GM12878 (cell line): Measurements from ENCODE around the gene HSPA1A. TPM values are rescaled to one million over a fixed set of nuclear protein-coding genes. Genes with fewer than 3 reads are reported as not detected.
A peak's percentile ranks its signal among the peaks of the same experiment; 100 is the strongest.

Experiments
- ATF2 ChIP-seq: IDR thresholded peaks from 2 replicates; pipeline ENCODE4 v1.6.1; 2012; ENCODE audit warnings: low read length, inconsistent platforms
- CEBPB ChIP-seq, 2 experiments: fragments of 150-350 bp in 1 of 2; IDR thresholded peaks; 2 replicates each; pipeline ENCODE4 v1.6.1; 2012 to 2014; ENCODE audit warnings: low read depth in 2 of 2, low read length in 2 of 2, borderline replicate concordance in 1 of 2, inconsistent platforms in 1 of 2
- DPF2 ChIP-seq: fragments of 450-650 bp; IDR thresholded peaks from 2 replicates; pipeline ENCODE4 v1.6.1; 2017; ENCODE audit warnings: mild to moderate bottlenecking
- MXI1 ChIP-seq: fragments of 150-350 bp; IDR thresholded peaks from 2 replicates; pipeline ENCODE4 v1.6.1; 2011; ENCODE audit warnings: low read depth, mild to moderate bottlenecking, inconsistent platforms, low read length, improper control_type of control experiment
- MYB ChIP-seq: fragments of 150-350 bp; IDR thresholded peaks from 2 replicates; pipeline ENCODE4 v1.6.1; 2014; ENCODE audit warnings: mild to moderate bottlenecking, low read depth, low read length, borderline replicate concordance
- NR2C1 ChIP-seq: fragments of 450-650 bp; IDR thresholded peaks from 2 replicates; pipeline ENCODE4 v1.6.1; 2017; ENCODE audit warnings: antibody characterized with exemption, mild to moderate bottlenecking, moderate library complexity
- PKNOX1 ChIP-seq: fragments of 450-650 bp; IDR thresholded peaks from 2 replicates; pipeline ENCODE4 v1.6.1; 2016; ENCODE audit warnings: mild to moderate bottlenecking
- RBBP5 ChIP-seq: fragments of 200-600 bp; sonication (generic); conservative IDR thresholded peaks from 2 replicates; pipeline ENCODE4 v1.6.1; 2016
- RCOR1 ChIP-seq: conservative IDR thresholded peaks from 2 replicates; pipeline ENCODE4 v1.6.1; 2012; ENCODE audit warnings: low read depth, low read length, improper control_type of control experiment
- RELA ChIP-seq: fragments of 450-650 bp; IDR thresholded peaks from 2 replicates; pipeline ENCODE4 v1.8.0; 2014; ENCODE audit warnings: borderline replicate concordance; ENCODE audit not compliant: partially characterized antibody
- RELB ChIP-seq: fragments of 450-650 bp; IDR thresholded peaks from 2 replicates; pipeline ENCODE4 v1.6.1; 2017; ENCODE audit warnings: low read depth, mild to moderate bottlenecking, moderate library complexity
- RFX5 ChIP-seq: IDR thresholded peaks from 2 replicates; pipeline ENCODE4 v1.6.1; 2011; ENCODE audit warnings: low read depth, low read length, improper control_type of control experiment
- SMARCA5 ChIP-seq: fragments of 450-650 bp; IDR thresholded peaks from 2 replicates; pipeline ENCODE4 v1.6.1; 2017; ENCODE audit warnings: mild to moderate bottlenecking
- SRF ChIP-seq, 2 experiments: IDR thresholded peaks; 2 replicates each; pipeline ENCODE4 v1.6.1; 2011; ENCODE audit warnings: low read depth in 2 of 2, low read length in 2 of 2, mild to moderate bottlenecking in 1 of 2, moderate library complexity in 1 of 2
- TCF7 ChIP-seq: IDR thresholded peaks from 2 replicates; pipeline ENCODE4 v1.6.1; 2014; ENCODE audit warnings: antibody characterized with exemption, borderline replicate concordance
- WRNIP1 ChIP-seq: IDR thresholded peaks from 2 replicates; pipeline ENCODE4 v1.6.1; 2011; ENCODE audit warnings: low read depth, low read length, improper control_type of control experiment, borderline replicate concordance
- polyA plus RNA-seq, 11 experiments: library from polyadenylated mRNA; depleted of rRNA in 4 of 11; unstranded in 6 of 11; stranded (reverse) in 5 of 11; fragments of >200 nt; fragmentation: Nextera tagmentation in 4 of 11; fragmentation: Illumina TruSeq in 1 of 11; extraction: Ambion mirVana in 4 of 11; extraction: Trizol in 1 of 11; gene quantifications; 1 replicate in 1 of 11; 2 replicates in 10 of 11; pipeline versions ENCODE4 v1.2.1 to v1.2.3, GENCODE V29; 2011 to 2016; ENCODE audit warnings: inconsistent platforms in 2 of 11, missing spikeins in 2 of 11, low read depth in 1 of 11
- total RNA-seq, 4 experiments: library from RNA; depleted of rRNA in 3 of 4; stranded (reverse); fragments of >200 nt in 3 of 4; fragmentation: Illumina TruSeq in 1 of 4; extraction: Trizol in 1 of 4; gene quantifications; 2 replicates each; pipeline versions ENCODE4 v1.2.1 to v1.2.3, GENCODE V29; 2013 to 2021
- TF ChIP-seq, protein P1 (sequence below): fragments of 450-650 bp; conservative IDR thresholded peaks from 2 replicates; pipeline ENCODE4 v1.6.1; 2017; ENCODE audit warnings: mild to moderate bottlenecking, moderate library complexity
- TF ChIP-seq, protein P2 (sequence below): fragments of 450-650 bp; IDR thresholded peaks from 2 replicates; pipeline ENCODE4 v1.6.1; 2014; ENCODE audit warnings: mild to moderate bottlenecking
- TF ChIP-seq, protein P3 (sequence below): IDR thresholded peaks from 2 replicates; pipeline ENCODE4 v1.6.1; 2012; ENCODE audit warnings: low read depth, low read length, improper control_type of control experiment

The HSPA1A gene
- total and polyA plus RNA-seq, 10 of the 15 experiments (the other 5 are each of a cell fraction or from before 2014, with no cell fraction given) = 0.29 to 51.8 (median 17.5) TPM

GRCh38 chr6:31795616-31796298, 19.6 kb upstream of the HSPA1A start, which contains the start of gene VARS1 (continued):
- TF ChIP-seq PKNOX1 = 0 out of 2 replicates have a peak, but pooled peaks have one; percentile 22
- TF ChIP-seq RBBP5 = no peak
- TF ChIP-seq RCOR1 = no peak
- TF ChIP-seq WRNIP1 = no peak
- TF ChIP-seq MYB = peak; percentile 98
- peak; percentile 99 for TF ChIP-seq MXI1
- TF ChIP-seq RELB = no peak; the same call in 1 of the 2 replicates
- TF ChIP-seq SMARCA5 = peak; percentile 96
- no peak for TF ChIP-seq CEBPB (IDR thresholded peaks at IDR 0.05; ENCODE audit: borderline replicate concordance in 1 of 2, low read depth in 2 of 2, low read length in 2 of 2)
- TF ChIP-seq NR2C1 = peak; percentile 79
- TF ChIP-seq, protein P1, sequence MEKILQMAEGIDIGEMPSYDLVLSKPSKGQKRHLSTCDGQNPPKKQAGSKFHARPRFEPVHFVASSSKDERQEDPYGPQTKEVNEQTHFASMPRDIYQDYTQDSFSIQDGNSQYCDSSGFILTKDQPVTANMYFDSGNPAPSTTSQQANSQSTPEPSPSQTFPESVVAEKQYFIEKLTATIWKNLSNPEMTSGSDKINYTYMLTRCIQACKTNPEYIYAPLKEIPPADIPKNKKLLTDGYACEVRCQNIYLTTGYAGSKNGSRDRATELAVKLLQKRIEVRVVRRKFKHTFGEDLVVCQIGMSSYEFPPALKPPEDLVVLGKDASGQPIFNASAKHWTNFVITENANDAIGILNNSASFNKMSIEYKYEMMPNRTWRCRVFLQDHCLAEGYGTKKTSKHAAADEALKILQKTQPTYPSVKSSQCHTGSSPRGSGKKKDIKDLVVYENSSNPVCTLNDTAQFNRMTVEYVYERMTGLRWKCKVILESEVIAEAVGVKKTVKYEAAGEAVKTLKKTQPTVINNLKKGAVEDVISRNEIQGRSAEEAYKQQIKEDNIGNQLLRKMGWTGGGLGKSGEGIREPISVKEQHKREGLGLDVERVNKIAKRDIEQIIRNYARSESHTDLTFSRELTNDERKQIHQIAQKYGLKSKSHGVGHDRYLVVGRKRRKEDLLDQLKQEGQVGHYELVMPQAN = peak; percentile 99
- TF ChIP-seq RFX5 = no peak
- peak in 1 of 2 experiments; percentile 30; a peak in 1 of 4 replicates for TF ChIP-seq SRF (IDR thresholded peaks at IDR 0.05; ENCODE audit: low read depth in 2 of 2, low read length in 2 of 2)
- TF ChIP-seq DPF2 = peak; percentile 96
- TF ChIP-seq, protein P2, sequence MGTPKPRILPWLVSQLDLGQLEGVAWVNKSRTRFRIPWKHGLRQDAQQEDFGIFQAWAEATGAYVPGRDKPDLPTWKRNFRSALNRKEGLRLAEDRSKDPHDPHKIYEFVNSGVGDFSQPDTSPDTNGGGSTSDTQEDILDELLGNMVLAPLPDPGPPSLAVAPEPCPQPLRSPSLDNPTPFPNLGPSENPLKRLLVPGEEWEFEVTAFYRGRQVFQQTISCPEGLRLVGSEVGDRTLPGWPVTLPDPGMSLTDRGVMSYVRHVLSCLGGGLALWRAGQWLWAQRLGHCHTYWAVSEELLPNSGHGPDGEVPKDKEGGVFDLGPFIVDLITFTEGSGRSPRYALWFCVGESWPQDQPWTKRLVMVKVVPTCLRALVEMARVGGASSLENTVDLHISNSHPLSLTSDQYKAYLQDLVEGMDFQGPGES = peak; percentile 48; the same call in 1 of the 2 replicates
- TF ChIP-seq, protein P3, sequence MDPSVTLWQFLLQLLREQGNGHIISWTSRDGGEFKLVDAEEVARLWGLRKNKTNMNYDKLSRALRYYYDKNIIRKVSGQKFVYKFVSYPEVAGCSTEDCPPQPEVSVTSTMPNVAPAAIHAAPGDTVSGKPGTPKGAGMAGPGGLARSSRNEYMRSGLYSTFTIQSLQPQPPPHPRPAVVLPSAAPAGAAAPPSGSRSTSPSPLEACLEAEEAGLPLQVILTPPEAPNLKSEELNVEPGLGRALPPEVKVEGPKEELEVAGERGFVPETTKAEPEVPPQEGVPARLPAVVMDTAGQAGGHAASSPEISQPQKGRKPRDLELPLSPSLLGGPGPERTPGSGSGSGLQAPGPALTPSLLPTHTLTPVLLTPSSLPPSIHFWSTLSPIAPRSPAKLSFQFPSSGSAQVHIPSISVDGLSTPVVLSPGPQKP = no peak
- TF ChIP-seq TCF7 = no peak
- no peak for TF ChIP-seq ATF2
- TF ChIP-seq RELA = peak; percentile 86
